Body of pancreas (tissue), 4 donors: ENCODE data around the gene PTK7.

Experiments
- POLR2A ChIP-seq, 3 donors: fragments of 450-650 bp; IDR thresholded peaks; one replicate each; pipeline ENCODE4 v1.6.1; 2016; ENCODE audit warnings: antibody characterized with exemption in 3 of 3, mild to moderate bottlenecking in 2 of 3
- TF ChIP-seq, protein P1 (sequence below), 7 experiments: fragments of 450-650 bp in 4 of 7; fragments of 200-600 bp in 3 of 7; sonication (generic) in 3 of 7; IDR thresholded peaks; one replicate each; pipeline ENCODE4 v1.5.1; 2016 to 2019; ENCODE audit warnings: antibody characterized with exemption in 7 of 7

DNA sequence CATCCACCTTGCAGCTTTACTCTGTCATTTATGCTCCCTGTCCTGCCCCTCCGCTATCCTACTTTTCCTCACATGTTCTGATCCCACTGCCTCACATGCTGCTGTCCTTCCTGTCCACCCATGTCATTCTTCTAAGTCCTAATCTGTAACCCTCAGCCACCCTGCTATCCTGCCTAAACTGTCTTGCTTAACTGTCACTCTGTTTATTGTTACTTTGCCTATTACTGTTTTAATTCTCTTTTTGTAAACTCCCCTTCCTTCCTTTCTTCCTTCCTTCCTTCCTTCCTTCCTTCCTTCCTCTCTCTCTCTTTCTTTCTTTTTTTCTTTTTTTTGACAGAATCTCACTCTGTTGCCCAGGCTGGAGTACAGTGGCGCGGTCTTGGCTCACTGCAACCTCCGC, 107.3 kb downstream of the PTK7 start:
- TF ChIP-seq, protein P1, sequence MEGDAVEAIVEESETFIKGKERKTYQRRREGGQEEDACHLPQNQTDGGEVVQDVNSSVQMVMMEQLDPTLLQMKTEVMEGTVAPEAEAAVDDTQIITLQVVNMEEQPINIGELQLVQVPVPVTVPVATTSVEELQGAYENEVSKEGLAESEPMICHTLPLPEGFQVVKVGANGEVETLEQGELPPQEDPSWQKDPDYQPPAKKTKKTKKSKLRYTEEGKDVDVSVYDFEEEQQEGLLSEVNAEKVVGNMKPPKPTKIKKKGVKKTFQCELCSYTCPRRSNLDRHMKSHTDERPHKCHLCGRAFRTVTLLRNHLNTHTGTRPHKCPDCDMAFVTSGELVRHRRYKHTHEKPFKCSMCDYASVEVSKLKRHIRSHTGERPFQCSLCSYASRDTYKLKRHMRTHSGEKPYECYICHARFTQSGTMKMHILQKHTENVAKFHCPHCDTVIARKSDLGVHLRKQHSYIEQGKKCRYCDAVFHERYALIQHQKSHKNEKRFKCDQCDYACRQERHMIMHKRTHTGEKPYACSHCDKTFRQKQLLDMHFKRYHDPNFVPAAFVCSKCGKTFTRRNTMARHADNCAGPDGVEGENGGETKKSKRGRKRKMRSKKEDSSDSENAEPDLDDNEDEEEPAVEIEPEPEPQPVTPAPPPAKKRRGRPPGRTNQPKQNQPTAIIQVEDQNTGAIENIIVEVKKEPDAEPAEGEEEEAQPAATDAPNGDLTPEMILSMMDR (IDR thresholded peaks at IDR 0.05), result no peak
- TF ChIP-seq POLR2A (IDR thresholded peaks at IDR 0.05), result no peak
